Activated CD4-positive, alpha-beta memory T cell treated with anti-CD3 and anti-CD28 coated beads for 36 hours (primary cell): ENCODE measurements around the gene GPS1. TPM values are rescaled to one million over a fixed set of nuclear protein-coding genes. Genes with fewer than 3 reads are reported as not detected.

Experiments
- CTCF ChIA-PET: fragments of 350-600 bp; sonication (Branson Sonifier 250); formaldehyde crosslinking; loops from one replicate; lab custom pipeline; 2021; ENCODE audit warnings: antibody characterized with exemption, inconsistent platforms; lab: Charles Lee
- POLR2A ChIA-PET: fragments of 350-600 bp; sonication (Branson Sonifier 250); formaldehyde crosslinking; loops from one replicate; lab custom pipeline; 2021; ENCODE audit warnings: antibody characterized with exemption; lab: Charles Lee
- DNase-seq: peaks from one replicate; pipeline ENCODE4 v3.0.0-alpha.2; 2020
- H3K27ac Mint-ChIP-seq: one replicate; pipeline ENCODE4 v1.8.0; 2021; ENCODE audit warnings: mixed read lengths
- H3K27me3 Mint-ChIP-seq: one replicate; pipeline ENCODE4 v1.8.0; 2021; ENCODE audit warnings: mixed read lengths
- H3K36me3 Mint-ChIP-seq: one replicate; pipeline ENCODE4 v1.8.0; 2021; ENCODE audit warnings: mixed read lengths
- H3K4me1 Mint-ChIP-seq: one replicate; pipeline ENCODE4 v1.8.0; 2021; ENCODE audit warnings: low read depth, mixed read lengths
- H3K4me3 Mint-ChIP-seq: one replicate; pipeline ENCODE4 v1.8.0; 2021; ENCODE audit warnings: mild to moderate bottlenecking, mixed read lengths
- H3K9me3 Mint-ChIP-seq: one replicate; pipeline ENCODE4 v1.8.0; 2021; ENCODE audit warnings: mixed read lengths
- intact Hi-C: fragments of 100-400 bp; cut with micrococcal nuclease; formaldehyde crosslinking; loops from one replicate; pipeline ENCODE4 v1.15.1; 2023
- total RNA-seq, 2 experiments: library from RNA; stranded (reverse); gene quantifications; one replicate each; pipeline ENCODE4 v1.2.3, GENCODE V29; 2021

GPS1 gene
- total RNA-seq, 2 experiments from 2014 or later = 86.8 to 89.1 TPM

DNA sequence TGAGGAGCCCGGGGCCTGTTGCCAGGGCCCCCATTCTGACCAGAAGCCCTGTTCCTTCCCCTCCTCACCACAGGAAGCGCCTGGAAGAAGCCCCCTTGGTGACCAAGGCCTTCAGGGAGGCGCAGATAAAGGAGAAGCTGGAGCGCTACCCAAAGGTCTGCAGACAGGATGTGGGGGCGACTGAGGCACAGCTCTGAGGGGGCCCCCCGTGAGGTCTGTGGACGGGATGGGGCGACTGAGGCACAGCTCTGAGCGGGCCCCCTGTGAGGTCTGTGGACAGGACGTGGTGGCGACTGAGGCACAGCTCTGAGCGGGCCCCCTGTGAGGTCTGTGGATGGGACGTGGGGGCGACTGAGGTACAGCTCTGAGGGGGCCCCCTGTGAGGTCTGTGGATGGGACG lies 42.3 kb upstream of the GPS1 start:
- H3K27me3 Mint-ChIP-seq = no peaks in the 10 kb centered on the region
- POLR2A ChIA-PET = no interaction called here
- no peaks in the 10 kb centered on the region for H3K4me1 Mint-ChIP-seq
- no peaks in the 10 kb centered on the region for H3K36me3 Mint-ChIP-seq
- no peak for DNase-seq
- no peaks in the 10 kb centered on the region for H3K9me3 Mint-ChIP-seq
- CTCF ChIA-PET = interaction anchor here (0.9 to 1.2 kb wide), 3 partner anchors 12 to 97 kb away, joined by 3 to 4 read pairs (median 3); no protein-coding TSS in a partner anchor
- intact Hi-C loops = no loop called here
- no peak overlapping the region for H3K27ac Mint-ChIP-seq
- no peak overlapping the region for H3K4me3 Mint-ChIP-seq

DNA sequence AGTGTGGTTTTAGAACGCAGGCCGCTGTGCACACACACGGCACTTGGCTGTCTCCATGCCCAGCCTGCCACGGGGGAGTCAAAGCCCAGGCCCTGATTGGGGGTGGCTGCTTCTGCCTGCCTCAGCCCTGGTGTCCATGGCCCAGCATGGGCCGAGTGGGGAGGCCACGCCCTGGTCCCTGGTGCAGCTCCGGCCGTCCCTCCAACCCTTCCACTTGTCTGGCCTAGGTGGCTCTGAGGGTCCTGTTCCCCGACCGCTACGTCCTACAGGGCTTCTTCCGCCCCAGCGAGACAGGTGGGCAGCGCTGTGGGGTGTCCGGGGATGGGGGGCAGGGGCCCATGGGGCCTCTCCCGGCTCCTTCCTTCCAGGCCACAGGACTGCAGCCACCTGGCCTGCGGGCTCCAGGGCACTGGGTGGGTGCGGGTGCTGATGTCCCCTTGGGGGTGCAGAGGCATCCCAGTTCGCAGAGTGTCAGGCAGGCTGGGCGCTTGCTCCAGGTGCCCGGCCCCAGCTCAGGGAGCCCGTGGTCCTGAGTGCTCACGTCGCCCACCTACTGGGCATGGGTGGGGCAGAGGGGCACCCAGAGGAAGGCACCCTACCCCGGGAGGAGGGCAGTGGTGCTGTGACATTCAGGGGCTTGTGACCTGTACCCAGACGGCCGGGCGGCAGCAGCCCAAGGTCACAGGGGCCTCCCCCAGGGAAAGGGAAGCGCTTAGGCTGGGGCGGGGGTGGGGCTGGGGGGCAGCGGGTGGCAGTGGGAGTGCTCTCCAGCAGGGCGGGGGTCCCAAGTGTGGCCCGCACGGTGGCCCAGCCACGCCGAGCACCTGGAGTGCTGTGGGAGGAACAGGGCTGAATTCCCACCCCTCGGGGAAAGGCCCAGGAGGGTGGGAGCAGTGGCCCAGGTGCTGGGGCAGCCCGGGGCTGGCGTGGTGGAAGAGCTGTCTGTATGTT lies 40.8 kb upstream of the GPS1 start:
- CTCF ChIA-PET = no interaction called here
- intact Hi-C loops = no loop called here
- H3K27ac Mint-ChIP-seq = no peak overlapping the region
- H3K9me3 Mint-ChIP-seq = no peaks in the 10 kb centered on the region
- POLR2A ChIA-PET = no interaction called here
- DNase-seq = no peak
- no peak overlapping the region for H3K4me3 Mint-ChIP-seq
- H3K4me1 Mint-ChIP-seq = no peaks in the 10 kb centered on the region
- no peaks in the 10 kb centered on the region for H3K27me3 Mint-ChIP-seq
- H3K36me3 Mint-ChIP-seq = no peaks in the 10 kb centered on the region

DNA sequence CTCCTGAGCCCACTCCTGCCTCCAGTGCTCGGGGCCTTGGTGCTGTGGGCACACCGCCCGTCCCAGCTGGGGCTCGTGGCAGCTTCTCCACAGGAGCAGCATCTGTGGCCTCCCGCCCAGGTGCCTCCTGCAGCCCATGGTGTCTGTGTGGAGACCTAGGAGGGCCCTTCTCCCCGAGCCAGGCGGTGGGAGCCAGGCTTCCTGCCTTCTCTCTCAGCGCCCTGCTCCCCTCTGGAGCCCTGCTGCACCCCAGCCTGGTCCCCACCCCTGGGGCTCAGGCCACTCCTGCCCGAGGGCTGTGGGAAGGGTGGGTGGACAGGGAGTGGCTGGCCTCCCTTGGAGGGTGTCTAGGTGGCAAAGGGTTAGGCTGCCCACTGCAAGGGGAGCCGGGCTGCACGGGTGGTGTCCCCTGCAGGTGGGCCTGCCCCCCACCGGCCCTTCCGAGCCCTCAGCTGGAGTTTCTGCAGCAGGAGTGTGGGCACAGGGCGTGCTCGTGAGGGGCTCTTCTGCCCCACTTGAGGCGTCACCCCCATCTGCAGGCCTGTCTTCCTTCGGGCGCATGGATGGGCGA lies 40.0 kb upstream of the GPS1 start:
- Mint-ChIP-seq H3K27ac (no peak overlapping the region), H3K36me3 (no peaks in the 10 kb centered on the region), H3K4me3 (no peak overlapping the region), H3K27me3 (no peaks in the 10 kb centered on the region), H3K4me1 (no peaks in the 10 kb centered on the region), H3K9me3 (no peaks in the 10 kb centered on the region)
- POLR2A ChIA-PET = no interaction called here
- intact Hi-C loops = no loop called here
- no peak for DNase-seq
- CTCF ChIA-PET = no interaction called here

DNA sequence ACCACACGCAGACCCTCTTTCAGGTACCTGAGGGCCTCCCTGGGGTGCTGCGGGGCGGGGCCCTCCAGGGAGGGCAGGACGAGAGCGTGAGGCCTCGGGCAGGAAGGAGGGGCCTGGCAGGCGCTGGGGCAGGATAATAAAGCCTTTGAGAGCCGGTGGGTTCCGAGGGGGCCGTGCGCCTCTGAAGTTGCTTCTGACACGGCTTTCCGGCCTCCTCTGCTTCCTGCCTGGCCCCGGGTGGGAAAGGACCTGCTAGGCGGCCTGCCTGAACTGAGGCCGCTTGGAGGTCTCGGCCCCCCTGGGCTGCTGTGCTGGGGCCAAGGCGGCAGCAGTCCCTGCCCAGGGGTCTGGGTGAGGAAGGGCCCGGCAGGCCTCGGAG lies 39.4 kb upstream of the GPS1 start:
- intact Hi-C loops = no loop called here
- H3K36me3 Mint-ChIP-seq = no peaks in the 10 kb centered on the region
- ChIA-PET CTCF (interaction anchor here (1.7 kb wide), 1 partner anchor 53 kb away, joined by 5 read pairs; no protein-coding TSS in a partner anchor), POLR2A (no interaction called here)
- no peaks in the 10 kb centered on the region for H3K4me1 Mint-ChIP-seq
- no peak overlapping the region for H3K4me3 Mint-ChIP-seq
- H3K9me3 Mint-ChIP-seq = no peaks in the 10 kb centered on the region
- H3K27me3 Mint-ChIP-seq = no peaks in the 10 kb centered on the region
- H3K27ac Mint-ChIP-seq = no peak overlapping the region
- no peak for DNase-seq

DNA sequence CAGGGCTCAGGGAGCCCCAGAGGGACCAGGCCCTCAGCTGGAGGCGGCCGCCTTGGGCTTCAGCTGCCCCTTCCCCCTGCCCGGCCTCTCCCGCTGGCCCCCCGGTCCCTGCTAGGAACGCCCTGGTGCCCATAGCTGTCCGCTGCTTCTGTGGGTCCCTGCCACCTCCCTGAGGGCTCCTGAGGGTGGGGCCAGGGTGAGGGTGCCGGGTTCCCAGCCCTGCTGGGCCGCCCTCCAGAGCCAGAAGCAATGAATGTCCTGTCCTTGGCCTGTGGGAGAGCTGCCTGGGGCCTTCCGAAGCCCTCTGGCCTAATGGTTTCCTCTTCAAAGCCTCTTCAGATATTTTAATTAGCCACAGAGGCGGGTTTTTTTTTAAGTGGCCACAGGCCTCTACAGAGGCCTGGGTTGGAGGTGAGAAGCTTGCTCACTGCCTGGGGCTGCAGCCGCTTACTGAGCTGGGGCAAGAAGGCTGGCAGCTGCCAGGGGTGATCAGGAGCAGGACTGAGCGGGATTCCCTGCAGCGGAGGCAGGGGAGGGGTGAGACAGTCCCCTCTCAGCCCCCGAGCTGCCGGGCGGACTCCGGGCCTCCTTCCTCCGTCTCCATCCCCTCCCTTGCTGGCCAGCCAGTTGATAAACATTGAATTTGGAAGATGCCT lies 38.9 kb upstream of the GPS1 start:
- ChIA-PET CTCF (interaction anchor here (1.7 kb wide), 1 partner anchor 53 kb away, joined by 5 read pairs; no protein-coding TSS in a partner anchor), POLR2A (no interaction called here)
- Mint-ChIP-seq H3K4me1 (no peaks in the 10 kb centered on the region), H3K27me3 (no peaks in the 10 kb centered on the region), H3K9me3 (no peaks in the 10 kb centered on the region), H3K4me3 (no peak overlapping the region), H3K36me3 (no peaks in the 10 kb centered on the region), H3K27ac (no peak overlapping the region)
- intact Hi-C loops = no loop called here
- DNase-seq = no peak

DNA sequence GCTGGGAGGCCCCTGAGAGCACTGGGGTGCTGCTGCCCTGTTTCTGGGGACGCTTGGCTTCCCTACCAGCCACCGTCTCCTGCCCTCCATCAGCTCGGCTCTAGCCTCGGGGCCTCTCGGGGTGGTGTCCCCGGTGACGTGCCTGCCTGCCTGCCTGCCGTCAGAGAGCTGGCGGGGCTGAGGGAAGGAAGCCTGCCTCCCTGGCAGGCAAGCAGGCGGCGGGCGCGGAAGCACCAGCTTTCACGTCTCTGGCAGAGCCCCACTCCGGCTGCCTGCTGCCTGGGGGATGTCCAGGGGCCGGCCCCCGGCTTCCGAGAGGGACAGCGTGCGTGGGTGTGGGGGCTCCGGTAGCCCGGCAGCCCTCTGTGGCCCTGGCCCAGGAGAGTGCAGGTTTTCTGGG lies 38.4 kb upstream of the GPS1 start:
- H3K9me3 Mint-ChIP-seq = no peaks in the 10 kb centered on the region
- CTCF ChIA-PET = interaction anchor here (0.5 to 1.7 kb wide), 2 partner anchors 54 to 425 kb away, joined by 3 to 5 read pairs; no protein-coding TSS in a partner anchor
- H3K27ac Mint-ChIP-seq = no peak overlapping the region
- POLR2A ChIA-PET = no interaction called here
- H3K4me3 Mint-ChIP-seq = no peak overlapping the region
- intact Hi-C loops = no loop called here
- no peaks in the 10 kb centered on the region for H3K4me1 Mint-ChIP-seq
- DNase-seq = no peak
- H3K27me3 Mint-ChIP-seq = no peaks in the 10 kb centered on the region
- no peaks in the 10 kb centered on the region for H3K36me3 Mint-ChIP-seq

DNA sequence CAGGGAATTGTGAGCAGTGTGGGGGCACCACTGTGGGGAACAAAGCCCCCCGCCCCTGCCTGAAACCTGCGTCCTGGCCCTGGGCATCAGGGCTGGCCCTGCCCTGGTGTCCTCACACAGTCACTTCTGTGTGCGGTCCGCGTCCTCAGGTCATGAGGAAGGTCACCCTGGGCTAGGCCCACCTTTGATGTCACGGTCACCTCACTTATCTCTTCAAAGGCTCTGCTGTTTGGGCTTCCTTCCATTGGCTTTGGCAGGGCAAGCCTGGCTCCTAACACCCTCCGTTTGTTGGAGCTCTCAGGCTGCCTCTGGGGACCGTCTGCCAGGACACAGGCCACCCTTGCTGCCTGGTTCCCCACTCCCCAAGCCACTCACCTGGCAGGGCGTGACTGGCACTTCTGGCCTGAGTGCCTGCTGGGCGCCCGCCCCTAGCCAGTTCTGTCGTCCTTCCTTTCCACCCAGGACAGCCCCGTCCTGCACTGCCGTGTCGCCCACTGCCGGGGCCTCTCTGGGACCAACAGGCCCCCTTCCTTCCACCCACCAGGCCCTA lies 37.9 kb upstream of the GPS1 start:
- Mint-ChIP-seq H3K9me3 (no peaks in the 10 kb centered on the region), H3K36me3 (no peaks in the 10 kb centered on the region), H3K4me3 (no peak overlapping the region), H3K27me3 (no peaks in the 10 kb centered on the region), H3K4me1 (no peaks in the 10 kb centered on the region), H3K27ac (no peak overlapping the region)
- no peak for DNase-seq
- intact Hi-C loops = no loop called here
- ChIA-PET CTCF (interaction anchor here (0.5 to 1.7 kb wide), 2 partner anchors 55 to 424 kb away, joined by 3 to 5 read pairs; no protein-coding TSS in a partner anchor), POLR2A (no interaction called here)

DNA sequence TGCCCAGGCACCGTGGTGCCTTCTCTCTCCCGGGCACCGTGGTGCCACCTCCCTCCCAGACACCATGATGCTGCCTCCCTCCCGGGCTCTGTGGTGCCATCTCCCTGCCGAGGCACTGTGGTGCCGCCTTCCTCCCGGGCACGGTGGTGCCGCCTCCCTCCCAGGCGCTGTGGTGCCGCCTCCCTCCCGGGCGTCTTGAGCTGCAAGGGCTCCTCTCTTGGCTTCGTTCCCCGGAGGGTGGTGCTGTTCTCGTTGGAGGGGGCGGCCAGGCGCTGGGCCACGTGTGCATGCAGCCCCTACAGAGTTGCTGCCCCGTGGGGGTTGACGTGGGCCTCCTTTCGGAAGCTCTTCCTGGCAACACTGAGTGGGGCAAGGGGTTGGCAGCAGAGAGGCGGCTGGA lies 37.3 kb upstream of the GPS1 start:
- H3K36me3 Mint-ChIP-seq = no peaks in the 10 kb centered on the region
- intact Hi-C loops = no loop called here
- CTCF ChIA-PET = interaction anchor here (1.6 kb wide), 1 partner anchor 16 kb away, joined by 3 read pairs; no protein-coding TSS in a partner anchor
- H3K4me3 Mint-ChIP-seq = no peak overlapping the region
- no peak overlapping the region for H3K27ac Mint-ChIP-seq
- no peak for DNase-seq
- no peaks in the 10 kb centered on the region for H3K9me3 Mint-ChIP-seq
- no peaks in the 10 kb centered on the region for H3K4me1 Mint-ChIP-seq
- no peaks in the 10 kb centered on the region for H3K27me3 Mint-ChIP-seq
- POLR2A ChIA-PET = no interaction called here

DNA sequence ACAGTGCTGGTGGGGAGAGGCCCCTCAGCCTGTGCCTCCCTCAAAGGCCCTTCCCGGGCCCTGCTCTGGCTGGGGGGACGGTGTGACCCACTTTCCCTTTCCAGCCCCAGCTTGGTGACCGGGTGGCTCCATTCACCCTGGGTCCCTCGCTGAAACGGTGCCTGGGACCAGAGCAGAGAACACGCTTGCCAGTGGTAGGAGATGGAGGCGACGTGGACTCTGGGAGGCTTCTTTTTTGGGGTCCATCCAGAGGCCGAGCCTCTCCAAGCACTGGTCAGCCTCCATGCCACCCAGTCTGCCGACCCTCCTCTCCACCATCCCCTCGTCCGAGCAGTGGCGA lies 36.8 kb upstream of the GPS1 start:
- no peak overlapping the region for H3K27ac Mint-ChIP-seq
- no peaks in the 10 kb centered on the region for H3K9me3 Mint-ChIP-seq
- no peak for DNase-seq
- no peaks in the 10 kb centered on the region for H3K4me1 Mint-ChIP-seq
- intact Hi-C loops = no loop called here
- ChIA-PET CTCF (interaction anchor here (1.6 kb wide), 1 partner anchor 15 kb away, joined by 3 read pairs; no protein-coding TSS in a partner anchor), POLR2A (no interaction called here)
- H3K4me3 Mint-ChIP-seq = no peak overlapping the region
- no peaks in the 10 kb centered on the region for H3K27me3 Mint-ChIP-seq
- no peaks in the 10 kb centered on the region for H3K36me3 Mint-ChIP-seq

DNA sequence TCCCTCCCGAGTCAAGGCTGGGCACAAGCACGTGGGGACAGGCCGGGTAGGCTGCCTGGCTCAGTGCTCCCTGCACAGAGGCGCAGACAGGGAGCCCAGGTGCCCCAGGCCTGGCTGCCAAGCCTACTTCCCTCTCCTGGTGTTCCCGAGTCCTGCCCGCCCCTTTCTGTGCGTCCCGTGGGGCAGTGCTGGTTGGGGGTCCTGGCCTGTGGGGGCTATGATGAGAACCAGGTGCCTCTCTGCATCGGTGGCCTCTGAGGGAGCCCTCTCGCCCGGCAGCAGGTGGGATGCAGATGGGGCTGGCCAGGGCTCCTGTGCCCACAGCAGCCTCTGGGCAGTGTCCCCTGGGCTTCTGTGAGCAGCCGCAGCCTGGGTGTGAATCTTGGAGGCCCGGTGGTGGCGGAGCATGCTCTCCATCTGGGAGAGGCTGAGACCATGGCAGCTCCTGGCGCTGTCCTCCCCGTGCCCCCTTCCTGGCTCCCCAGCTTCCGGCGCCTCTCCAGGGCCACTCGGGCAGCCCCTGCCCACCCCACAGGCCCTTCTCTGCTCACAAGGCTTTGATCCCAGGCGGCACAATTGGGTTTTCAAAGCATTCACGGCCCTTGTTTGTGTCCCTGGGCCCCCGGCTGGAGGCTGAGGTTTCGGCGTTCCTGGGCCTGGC lies 36.3 kb upstream of the GPS1 start:
- CTCF ChIA-PET = interaction anchor here (1.6 kb wide), 1 partner anchor 15 kb away, joined by 3 read pairs; no protein-coding TSS in a partner anchor
- Mint-ChIP-seq H3K27me3 (no peaks in the 10 kb centered on the region), H3K9me3 (no peaks in the 10 kb centered on the region), H3K36me3 (no peaks in the 10 kb centered on the region), H3K4me1 (no peaks in the 10 kb centered on the region), H3K27ac (no peak overlapping the region), H3K4me3 (no peak overlapping the region)
- intact Hi-C loops = no loop called here
- DNase-seq = no peak
- POLR2A ChIA-PET = no interaction called here

DNA sequence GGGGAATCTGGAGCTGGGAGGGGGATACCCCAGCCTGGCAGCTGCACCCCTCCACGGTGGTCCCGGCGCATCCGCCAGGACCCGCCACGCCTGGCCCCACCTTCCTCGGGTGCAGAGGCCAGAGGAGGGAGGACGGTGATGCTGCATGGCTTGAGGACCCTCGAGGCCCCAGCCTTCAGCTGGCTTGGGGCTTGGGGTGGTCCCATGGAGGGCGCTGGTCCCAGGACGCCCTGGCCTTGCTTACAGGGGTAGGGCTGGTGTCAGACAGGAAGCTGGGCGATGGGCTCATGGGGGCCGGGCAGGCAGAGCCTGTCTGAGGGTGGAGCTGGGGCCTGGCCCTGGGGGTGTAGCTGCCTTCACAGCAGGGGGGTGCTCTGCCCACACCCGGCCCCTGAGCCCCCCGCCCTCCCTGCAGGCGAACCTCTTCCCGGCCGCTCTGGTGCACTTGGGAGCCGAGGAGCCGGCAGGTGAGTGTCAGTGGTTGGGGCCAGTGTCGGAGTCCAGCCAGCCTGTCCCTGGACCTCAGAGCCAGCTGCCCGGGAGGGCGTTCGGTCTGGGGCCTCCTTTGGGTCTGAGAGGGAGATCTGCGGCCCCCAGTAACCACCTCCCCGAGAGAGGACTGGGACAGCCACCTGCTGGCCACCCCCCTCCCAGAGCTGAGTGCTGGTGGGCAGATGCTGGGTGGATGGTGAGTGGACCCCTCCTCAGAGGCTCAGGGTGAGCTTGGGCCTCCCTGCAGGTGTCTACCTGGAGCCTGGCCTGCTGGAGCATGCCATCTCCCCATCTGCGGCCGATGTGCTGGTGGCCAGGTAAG lies 35.4 kb upstream of the GPS1 start:
- Mint-ChIP-seq H3K9me3 (no peaks in the 10 kb centered on the region), H3K4me1 (peaks cover 8% of the 10 kb centered on the region), H3K4me3 (no peak overlapping the region), H3K36me3 (no peaks in the 10 kb centered on the region), H3K27me3 (no peaks in the 10 kb centered on the region), H3K27ac (no peak overlapping the region)
- intact Hi-C loops = no loop called here
- ChIA-PET CTCF (interaction anchor here (1.6 kb wide), 1 partner anchor 14 kb away, joined by 3 read pairs; no protein-coding TSS in a partner anchor), POLR2A (no interaction called here)
- no peak for DNase-seq
